PFSK-1 (cell line): ENCODE results near the gene LCN15.

Experiments used
- FOXP2 ChIP-seq: optimal IDR thresholded peaks from 2 replicates; pipeline ENCODE3; 2011; ENCODE audit warnings: borderline replicate concordance, control low read depth, inconsistent platforms; ENCODE audit not compliant: insufficient read depth; ENCODE audit errors: extremely low read length, extremely low read depth
- POLR2AphosphoS5 ChIP-seq: IDR thresholded peaks from 2 replicates; pipeline ENCODE4 v1.6.1; 2012; ENCODE audit warnings: low read depth, mild to moderate bottlenecking, control low read depth, low read length, moderate library complexity
- REST ChIP-seq, 2 experiments: IDR thresholded peaks; 2 replicates each; pipeline versions ENCODE4 v1.6.1 to v1.8.0; 2011 to 2012; ENCODE audit warnings: low read depth in 2 of 2, low read length in 2 of 2, control low read depth in 1 of 2, inconsistent platforms in 1 of 2, mild to moderate bottlenecking in 1 of 2, moderate library complexity in 1 of 2; ENCODE audit not compliant: insufficient read depth in 1 of 2
- SIN3A ChIP-seq: IDR thresholded peaks from 2 replicates; pipeline ENCODE4 v1.6.1; 2012; ENCODE audit warnings: mild to moderate bottlenecking, low read length, moderate library complexity, borderline replicate concordance; ENCODE audit not compliant: insufficient read depth
- TAF1 ChIP-seq: IDR thresholded peaks from 2 replicates; pipeline ENCODE4 v1.6.1; 2012; ENCODE audit warnings: low read length, control low read depth, borderline replicate concordance; ENCODE audit not compliant: insufficient read depth

- TF ChIP-seq REST (IDR thresholded peaks at IDR 0.05; ENCODE audit: insufficient read depth in 1 of 2, low read depth in 2 of 2, low read length in 2 of 2) (no peak), SIN3A (no peak), POLR2AphosphoS5 (no peak), TAF1 (no peak), FOXP2 (no peak)
Measured at GRCh38 chr9:136744773-136745172, 19.5 kb downstream of the LCN15 start.
